Mesothelial cell of epicardium (in vitro differentiated cells): ENCODE data around the gene RAD51B. TPM values are rescaled to one million over a fixed set of nuclear protein-coding genes. Genes with fewer than 3 reads are reported as not detected.

Experiments used
- DNase-seq, 2 experiments: peaks; one replicate each; pipeline ENCODE4 v3.0.0; 2021; ENCODE audit warnings: low spot score in 2 of 2; ENCODE audit not compliant: unreplicated experiment in 2 of 2
- H3K27ac Mint-ChIP-seq: 2 replicates; pipeline ENCODE4 v1.8.0; 2021; ENCODE audit warnings: mixed read lengths
- H3K27me3 Mint-ChIP-seq: 2 replicates; pipeline ENCODE4 v1.8.0; 2021; ENCODE audit warnings: low read depth, mixed read lengths
- H3K36me3 Mint-ChIP-seq: 2 replicates; pipeline ENCODE4 v1.8.0; 2021; ENCODE audit warnings: mixed read lengths
- H3K4me1 Mint-ChIP-seq: 2 replicates; pipeline ENCODE4 v1.8.0; 2021; ENCODE audit warnings: mixed read lengths
- H3K4me3 Mint-ChIP-seq: 2 replicates; pipeline ENCODE4 v1.8.0; 2021; ENCODE audit warnings: mild to moderate bottlenecking, moderate library complexity, mixed read lengths
- H3K9me3 Mint-ChIP-seq: 2 replicates; pipeline ENCODE4 v1.8.0; 2021; ENCODE audit warnings: mixed read lengths
- CTCF ChIP-seq: fragments of 200-600 bp; sonication (generic); IDR thresholded peaks from one replicate; pipeline ENCODE4 v1.5.0; 2021; ENCODE audit warnings: antibody characterized with exemption; ENCODE audit not compliant: unreplicated experiment
- total RNA-seq: library from RNA; stranded (reverse); gene quantifications from 3 replicates; pipeline ENCODE4 v1.2.1, GENCODE V29; 2021

Gene RAD51B
- total RNA-seq, 1 donor from 2014 or later, result 34.7 TPM

DNA sequence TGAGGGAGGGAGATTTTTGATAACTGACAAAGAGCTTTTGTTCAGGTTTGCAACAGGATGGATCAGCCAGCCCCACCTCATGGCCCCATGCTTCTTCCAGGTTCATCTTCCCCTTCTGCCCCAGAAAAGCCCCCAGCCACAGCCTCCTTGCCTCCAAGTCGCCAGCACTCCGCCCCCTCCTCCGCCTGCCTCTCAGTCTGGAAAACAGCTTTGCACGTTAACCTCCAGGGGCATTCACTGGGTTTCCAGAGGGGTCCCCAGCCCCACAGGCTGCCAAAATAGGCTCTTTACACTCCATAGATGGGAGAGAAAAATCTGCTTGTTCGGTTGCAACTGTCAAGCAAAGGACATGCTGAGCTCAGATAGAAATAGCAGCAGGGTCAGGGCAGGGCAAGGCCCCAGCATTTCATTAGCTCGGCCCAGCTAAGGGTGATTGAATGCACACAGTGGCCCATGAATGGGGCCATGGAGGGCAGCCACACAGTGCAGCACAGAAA lies 719.7 kb downstream of the RAD51B start:
- Mint-ChIP-seq H3K36me3 (peaks cover 6% of the 10 kb centered on the region), H3K9me3 (peaks cover 7% of the 10 kb centered on the region), H3K27ac (peak overlapping the region; percentile 32), H3K4me3 (no peak overlapping the region), H3K4me1 (peaks cover 40% of the 10 kb centered on the region), H3K27me3 (no peaks in the 10 kb centered on the region)
- DNase-seq, result no peak
- TF ChIP-seq CTCF, result no peak

DNA sequence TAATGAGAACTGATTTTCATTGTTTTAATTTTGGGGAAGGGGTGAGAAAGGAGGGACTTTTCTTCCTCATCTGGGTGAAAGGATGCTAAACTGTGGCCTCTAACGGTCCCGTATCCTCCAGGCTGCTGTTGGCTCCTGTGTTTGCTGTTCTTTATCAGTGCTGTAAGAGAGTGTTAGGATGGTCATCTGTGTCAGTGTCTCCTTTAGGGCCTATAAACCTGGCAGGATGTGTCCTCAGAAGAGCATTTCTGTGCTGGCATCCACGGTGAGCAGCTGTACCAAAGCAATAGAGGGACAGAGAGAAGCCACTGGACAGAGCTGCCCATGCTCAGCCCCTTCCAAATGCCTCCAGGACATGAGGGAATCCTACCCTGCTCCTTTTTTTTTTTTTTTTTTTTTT lies 720.2 kb downstream of the RAD51B start:
- H3K4me1 Mint-ChIP-seq, result peaks cover 40% of the 10 kb centered on the region
- no peak overlapping the region for H3K27ac Mint-ChIP-seq

GRCh38 chr14:68541178-68541896 lies 721.8 kb downstream of the RAD51B start:
- Mint-ChIP-seq H3K9me3 (no peaks in the 10 kb centered on the region), H3K36me3 (peaks cover 6% of the 10 kb centered on the region), H3K27me3 (no peaks in the 10 kb centered on the region), H3K4me3 (no peak overlapping the region), H3K4me1 (peaks cover 43% of the 10 kb centered on the region), H3K27ac (peak overlapping the region; percentile 61)
- no peak for TF ChIP-seq CTCF
- DNase-seq, result no peak

More for the DNA sequence above, 720.2 kb downstream of the RAD51B start:
- Mint-ChIP-seq H3K36me3 (peaks cover 5% of the 10 kb centered on the region), H3K9me3 (peaks cover 2% of the 10 kb centered on the region), H3K4me3 (no peak overlapping the region), H3K27me3 (no peaks in the 10 kb centered on the region)
- TF ChIP-seq CTCF, result no peak
- no peak for DNase-seq

DNA sequence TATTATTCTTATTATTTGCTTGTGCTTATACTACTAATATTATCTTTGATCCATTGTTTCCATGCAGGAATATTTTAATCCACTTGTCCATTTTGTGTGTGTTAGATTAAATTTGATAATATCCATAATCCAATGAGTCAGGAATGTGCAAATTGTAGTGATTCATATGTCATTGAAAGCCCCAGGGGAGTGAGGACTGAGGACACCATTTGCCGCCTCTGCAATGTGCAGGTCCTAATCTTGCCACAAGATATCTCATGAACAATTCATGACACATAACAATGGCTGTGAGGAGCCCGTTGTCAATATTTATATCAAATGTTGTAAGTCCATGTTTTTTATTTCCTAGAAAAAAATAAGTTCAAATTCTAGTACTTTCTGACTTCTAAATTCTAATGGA lies 722.8 kb downstream of the RAD51B start:
- Mint-ChIP-seq H3K27me3 (no peaks in the 10 kb centered on the region), H3K4me1 (peaks cover 53% of the 10 kb centered on the region), H3K36me3 (peaks cover 6% of the 10 kb centered on the region), H3K9me3 (no peaks in the 10 kb centered on the region), H3K4me3 (no peak overlapping the region), H3K27ac (no peak overlapping the region)
- DNase-seq, result no peak
- TF ChIP-seq CTCF, result no peak

DNA sequence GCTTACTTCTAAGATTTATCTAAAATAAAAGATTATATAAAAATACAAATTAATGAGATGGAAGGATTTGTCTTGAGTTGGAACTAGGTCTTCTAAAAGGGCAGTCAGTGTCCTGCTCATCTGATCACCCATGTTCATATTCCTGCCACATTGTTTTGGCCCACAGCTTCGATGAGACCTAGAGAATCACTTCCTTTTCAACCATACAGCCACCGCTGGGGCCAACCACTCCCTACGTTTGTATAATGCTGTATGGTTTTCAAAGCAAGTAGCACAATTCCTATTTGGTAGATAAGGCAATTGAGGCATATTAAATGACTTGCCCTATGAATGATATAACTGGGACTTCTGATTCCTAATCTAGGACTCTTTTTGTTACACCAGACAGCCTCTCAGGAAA lies 723.9 kb downstream of the RAD51B start:
- DNase-seq, result no peak
- peaks cover 6% of the 10 kb centered on the region for H3K36me3 Mint-ChIP-seq
- H3K9me3 Mint-ChIP-seq, result no peaks in the 10 kb centered on the region
- no peaks in the 10 kb centered on the region for H3K27me3 Mint-ChIP-seq
- H3K27ac Mint-ChIP-seq, result no peak overlapping the region
- peaks cover 56% of the 10 kb centered on the region for H3K4me1 Mint-ChIP-seq
- no peak for TF ChIP-seq CTCF
- no peak overlapping the region for H3K4me3 Mint-ChIP-seq
